RWPE1 (cell line): ENCODE data around the gene ETV1.
"Not testable (repeated sequence)": the region's sequence is repeated elsewhere in the genome, so short reads cannot be mapped to it uniquely, and the experiment has no call there.

Source experiments
- CTCF ChIA-PET: fragments of 350-600 bp; sonication (Branson Sonifier 250); formaldehyde crosslinking; extraction: SDS; loops from one replicate; lab custom pipeline; 2021; lab: Yijun Ruan, JAX
- POLR2A ChIA-PET: fragments of 400-600 bp; formaldehyde crosslinking; extraction: SDS; loops from one replicate; lab custom pipeline; 2020; ENCODE audit warnings: antibody characterized with exemption; ENCODE audit not compliant: low non-redundant PET; lab: Yijun Ruan, JAX
- DNase-seq: peaks from one replicate; pipeline ENCODE4 v3.0.0; 2012; ENCODE audit warnings: low spot score
- H3K27ac ChIP-seq: fragments of 450-650 bp; 2 replicates; pipeline ENCODE4 v1.5.1; 2017
- TF ChIP-seq, protein P1 (sequence below): fragments of 450-650 bp; conservative IDR thresholded peaks from 2 replicates; pipeline ENCODE4 v1.5.1; 2017; ENCODE audit warnings: low read depth, mild to moderate bottlenecking

Gene ETV1

GRCh38 chr7:13932131-13932530 lies 57.3 kb downstream of the ETV1 start:
- no peak overlapping the region for H3K27ac ChIP-seq
- CTCF ChIA-PET = no interaction called here
- TF ChIP-seq, protein P1, sequence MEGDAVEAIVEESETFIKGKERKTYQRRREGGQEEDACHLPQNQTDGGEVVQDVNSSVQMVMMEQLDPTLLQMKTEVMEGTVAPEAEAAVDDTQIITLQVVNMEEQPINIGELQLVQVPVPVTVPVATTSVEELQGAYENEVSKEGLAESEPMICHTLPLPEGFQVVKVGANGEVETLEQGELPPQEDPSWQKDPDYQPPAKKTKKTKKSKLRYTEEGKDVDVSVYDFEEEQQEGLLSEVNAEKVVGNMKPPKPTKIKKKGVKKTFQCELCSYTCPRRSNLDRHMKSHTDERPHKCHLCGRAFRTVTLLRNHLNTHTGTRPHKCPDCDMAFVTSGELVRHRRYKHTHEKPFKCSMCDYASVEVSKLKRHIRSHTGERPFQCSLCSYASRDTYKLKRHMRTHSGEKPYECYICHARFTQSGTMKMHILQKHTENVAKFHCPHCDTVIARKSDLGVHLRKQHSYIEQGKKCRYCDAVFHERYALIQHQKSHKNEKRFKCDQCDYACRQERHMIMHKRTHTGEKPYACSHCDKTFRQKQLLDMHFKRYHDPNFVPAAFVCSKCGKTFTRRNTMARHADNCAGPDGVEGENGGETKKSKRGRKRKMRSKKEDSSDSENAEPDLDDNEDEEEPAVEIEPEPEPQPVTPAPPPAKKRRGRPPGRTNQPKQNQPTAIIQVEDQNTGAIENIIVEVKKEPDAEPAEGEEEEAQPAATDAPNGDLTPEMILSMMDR = no peak
- no peak for DNase-seq
- POLR2A ChIA-PET = no interaction called here

DNA sequence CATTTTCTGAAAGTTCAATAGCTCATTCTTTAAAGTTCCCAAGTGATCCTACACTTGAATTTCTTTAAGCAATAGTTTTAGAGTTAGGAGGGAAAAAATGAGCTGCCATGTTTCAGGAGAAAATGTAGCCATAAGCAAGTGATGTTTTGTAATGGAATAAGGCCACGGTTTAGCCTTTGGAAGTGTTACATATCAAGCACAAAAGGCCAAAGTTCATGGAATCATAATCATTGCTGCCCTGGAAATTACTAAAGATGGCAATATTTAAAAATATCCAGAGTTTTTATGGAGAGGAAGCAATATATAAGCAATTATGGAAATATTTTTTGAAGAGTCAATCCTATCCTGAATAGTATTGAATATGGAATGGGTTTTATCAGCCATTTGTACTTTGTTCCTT lies 68.4 kb downstream of the ETV1 start:
- ChIA-PET POLR2A (no interaction called here), CTCF (no interaction called here)
- no peak overlapping the region for H3K27ac ChIP-seq
- TF ChIP-seq, protein P1 = no peak
- DNase-seq = no peak

DNA sequence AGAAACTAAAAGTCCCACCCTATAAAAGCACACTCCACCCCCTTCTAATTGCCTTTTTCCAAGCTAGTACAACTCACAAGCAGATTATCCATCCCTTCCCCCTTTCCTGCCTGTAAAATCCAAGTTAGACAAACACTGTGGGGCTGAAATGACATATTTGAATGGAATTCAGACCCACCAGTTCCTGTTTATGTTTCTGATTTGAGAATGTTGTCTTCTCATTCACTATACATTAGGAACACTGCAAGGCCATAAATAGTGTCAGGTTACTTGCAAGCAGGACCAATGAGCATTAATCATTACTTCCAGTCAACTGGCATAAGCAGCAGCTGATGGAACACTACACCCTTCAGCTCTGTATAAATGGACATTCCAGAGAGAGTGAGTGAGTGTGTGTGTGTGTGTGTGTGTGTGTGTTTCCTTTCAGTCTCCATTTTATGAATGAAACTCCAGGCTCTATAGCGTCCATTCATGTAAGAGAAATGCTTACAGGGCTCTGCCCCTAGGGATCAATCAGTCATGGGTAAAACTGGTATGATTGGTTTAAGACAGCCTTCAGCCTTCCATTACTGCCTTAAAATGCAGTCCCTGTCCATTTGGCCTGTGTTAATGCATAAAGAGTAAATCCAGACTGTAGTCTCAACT lies 69.3 kb downstream of the ETV1 start:
- POLR2A ChIA-PET = no interaction called here
- H3K27ac ChIP-seq = no peak overlapping the region
- TF ChIP-seq, protein P1 = no peak
- peak; percentile 83 for DNase-seq
- CTCF ChIA-PET = no interaction called here

DNA sequence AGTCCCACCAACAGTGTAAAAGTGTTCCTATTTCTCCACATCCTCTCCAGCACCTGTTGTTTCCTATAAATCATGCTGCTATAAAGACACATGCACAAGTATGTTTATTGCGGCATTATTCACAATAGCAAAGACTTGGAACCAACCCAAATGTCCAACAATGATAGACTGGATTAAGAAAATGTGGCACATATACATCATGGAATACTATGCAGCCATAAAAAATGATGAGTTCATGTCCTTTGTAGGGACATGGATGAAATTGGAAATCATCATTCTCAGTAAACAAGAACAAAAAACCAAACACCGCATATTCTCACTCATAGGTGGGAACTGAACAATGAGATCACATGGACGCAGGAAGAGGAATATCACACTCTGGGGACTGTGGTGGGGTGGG lies 71.1 kb downstream of the ETV1 start:
- POLR2A ChIA-PET, H3K27ac ChIP-seq, DNase-seq, CTCF ChIA-PET: not testable (repeated sequence)

- POLR2A ChIA-PET, CTCF ChIA-PET, H3K27ac ChIP-seq, DNase-seq: not testable (repeated sequence)
Observed at GRCh38 chr7:13917103-13917502, 72.4 kb downstream of the ETV1 start.

- DNase-seq = no peak
- no peak overlapping the region for H3K27ac ChIP-seq
- ChIA-PET CTCF (no interaction called here), POLR2A (no interaction called here)
- TF ChIP-seq, protein P1 = no peak
Observed at GRCh38 chr7:13915891-13916290, 73.6 kb downstream of the ETV1 start.

- ChIA-PET CTCF (no interaction called here), POLR2A (no interaction called here)
- TF ChIP-seq, protein P1 = no peak
- no peak overlapping the region for H3K27ac ChIP-seq
- DNase-seq = no peak
Observed at GRCh38 chr7:13912715-13913278, 76.7 kb downstream of the ETV1 start.
